H4 (cell line): Measurements from ENCODE around the gene ACTA2. TPM values are rescaled to one million over a fixed set of nuclear protein-coding genes. Genes with fewer than 3 reads are reported as not detected.

ENCODE experiments used
- DNase-seq: peaks from one replicate; pipeline ENCODE4 v3.0.0-alpha.2; 2015; ENCODE audit warnings: low spot score
- total RNA-seq: library from RNA; depleted of rRNA; stranded (reverse); fragments of >200 nt; shearing (Covaris generic); gene quantifications from 2 replicates; pipeline ENCODE4 v1.2.3, GENCODE V29; 2014

Gene ACTA2
- total RNA-seq, 1 experiment from 2014 or later = 29.1 TPM

DNA sequence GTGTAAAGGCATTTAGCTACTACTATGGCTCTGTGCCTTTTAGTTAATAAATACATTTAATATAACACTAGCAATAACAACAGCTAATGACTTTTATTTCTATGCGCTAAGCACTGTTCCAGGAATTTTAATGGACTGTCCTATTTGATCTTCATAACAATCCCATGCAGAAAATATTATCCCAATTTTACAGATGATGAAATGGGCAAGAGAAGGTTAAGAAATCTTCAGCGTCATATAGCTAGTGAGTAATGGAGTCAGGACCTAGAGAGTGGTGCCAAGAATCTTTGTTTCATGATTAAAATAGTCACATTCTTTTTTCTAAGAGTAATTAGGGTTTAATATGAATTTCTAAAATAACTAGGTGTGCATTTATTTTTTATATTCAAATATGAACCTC is 32.4 kb downstream of the ACTA2 start:
- no peak for DNase-seq

DNA sequence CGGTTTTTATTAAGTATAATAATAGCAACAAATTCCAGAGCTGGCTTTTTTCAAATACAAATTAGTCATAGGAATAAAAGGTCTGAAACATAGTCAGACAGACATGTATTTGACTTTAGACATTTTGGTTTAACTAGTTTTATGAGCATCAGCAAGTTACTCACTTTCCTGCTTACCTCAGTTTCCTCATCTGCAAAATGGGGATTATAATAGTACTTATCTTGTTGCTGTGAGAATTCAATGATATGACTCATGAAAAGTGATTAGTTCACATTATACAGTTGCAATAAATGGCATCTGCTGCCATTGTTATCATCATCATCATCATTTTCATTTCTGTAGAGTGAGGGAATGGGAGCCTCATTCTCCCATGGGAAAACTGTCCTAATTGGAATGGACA is 33.5 kb downstream of the ACTA2 start:
- DNase-seq = no peak

DNA sequence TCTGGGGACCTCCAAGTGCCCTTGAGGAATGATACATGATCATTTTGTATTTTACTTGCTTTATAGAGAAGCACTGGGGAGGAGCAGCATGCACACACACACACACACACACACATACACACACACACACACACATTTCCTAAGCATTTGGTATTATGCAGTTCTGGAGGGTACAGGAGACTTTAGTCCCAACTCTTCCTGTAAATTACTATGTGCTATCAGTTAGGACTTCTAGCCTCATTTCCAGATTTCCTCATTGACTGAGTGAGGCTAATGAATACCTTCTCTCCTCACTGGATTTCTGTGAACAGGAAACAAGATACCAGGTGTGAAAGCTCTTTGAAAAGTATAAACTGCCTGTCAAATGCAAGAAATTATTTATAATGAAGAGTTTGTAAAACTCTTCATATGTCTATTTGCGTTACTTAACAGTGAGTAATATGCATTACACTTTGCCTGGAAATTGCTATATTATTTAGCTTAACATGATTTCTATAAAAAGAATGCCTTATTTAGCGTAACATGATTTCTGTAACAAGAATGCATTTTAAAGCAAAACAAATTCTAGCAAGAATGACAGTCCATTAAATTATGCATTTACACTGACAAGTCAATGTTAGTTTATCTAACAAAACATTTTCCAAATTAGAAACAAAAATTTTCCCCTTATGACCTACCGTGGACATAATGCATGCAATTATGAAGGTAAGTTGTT is 34.2 kb downstream of the ACTA2 start:
- no peak for DNase-seq

DNA sequence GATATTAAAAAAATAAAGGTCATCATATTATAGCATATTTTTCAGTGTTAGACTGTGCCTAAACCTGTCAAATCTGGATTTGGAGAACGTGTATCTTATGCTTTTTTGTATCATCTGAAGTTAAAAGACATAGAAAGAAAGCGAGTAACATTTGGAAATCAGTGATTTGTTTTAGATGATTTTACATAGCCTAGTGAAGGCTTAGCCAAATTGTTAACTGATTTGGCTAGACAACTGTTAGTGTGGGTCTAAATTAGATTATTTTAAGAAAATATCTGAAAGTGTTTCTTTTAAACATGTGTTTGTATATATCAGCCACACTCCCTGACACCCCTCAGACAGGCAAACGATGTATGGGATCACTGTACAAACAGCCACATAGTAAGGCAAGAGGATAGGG is 35.6 kb downstream of the ACTA2 start:
- no peak for DNase-seq

DNA sequence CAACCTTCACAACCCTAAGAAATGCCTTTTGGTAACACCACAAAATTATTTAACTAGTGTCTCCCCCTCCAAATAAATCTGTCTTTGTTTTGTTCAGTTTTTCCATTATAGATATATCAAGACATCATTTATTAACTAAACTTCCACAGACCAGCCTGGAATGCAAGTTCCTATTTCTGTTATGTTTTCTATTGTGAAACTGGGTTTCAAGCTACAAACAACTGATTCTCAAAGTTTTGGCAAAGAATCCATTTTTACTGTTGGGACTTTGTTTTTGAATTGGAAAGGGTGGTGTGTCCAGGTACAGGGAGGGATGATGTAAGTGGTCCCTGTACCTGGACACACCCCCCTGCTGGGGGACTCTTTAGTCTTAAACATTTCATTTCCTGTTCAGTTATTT is 36.3 kb downstream of the ACTA2 start:
- no peak for DNase-seq

DNA sequence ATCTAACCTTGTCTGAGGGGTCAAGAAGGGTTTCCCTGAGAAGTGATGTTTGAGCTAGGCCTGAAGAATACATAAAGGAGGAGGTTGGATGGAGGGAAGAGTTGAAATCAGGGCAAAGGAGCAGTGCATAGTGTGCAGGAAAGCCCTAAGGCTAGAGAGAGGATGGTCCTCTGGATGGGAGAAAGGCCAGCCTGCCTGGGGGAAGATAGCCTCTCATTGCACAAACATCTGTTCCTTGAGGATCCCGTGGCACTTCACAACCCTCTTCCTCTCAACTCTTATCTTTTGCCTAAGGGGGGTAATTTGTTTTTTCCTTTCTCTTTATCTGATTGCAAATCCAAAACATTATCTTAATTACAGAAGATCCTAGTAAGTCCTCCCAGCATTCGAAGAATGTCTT is 36.8 kb downstream of the ACTA2 start:
- no peak for DNase-seq

DNA sequence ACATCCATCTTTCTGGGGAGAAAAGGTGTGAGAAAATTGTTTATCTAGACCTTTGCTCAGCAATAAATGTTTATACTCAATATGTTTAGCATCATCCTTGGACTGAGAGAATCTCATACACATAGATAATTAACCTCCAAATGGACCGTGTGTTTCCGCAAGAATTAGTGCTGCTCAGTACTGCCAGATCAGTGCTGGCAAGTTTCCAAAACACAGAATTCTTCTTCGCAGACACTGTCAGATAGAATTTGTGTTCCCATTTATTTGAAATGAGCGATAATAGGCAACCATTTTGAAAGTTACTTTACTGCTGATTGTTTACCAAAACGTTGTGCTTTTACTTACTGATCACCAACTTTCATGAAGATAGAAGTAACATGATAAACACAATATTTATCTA is 38.8 kb downstream of the ACTA2 start:
- no peak for DNase-seq

DNA sequence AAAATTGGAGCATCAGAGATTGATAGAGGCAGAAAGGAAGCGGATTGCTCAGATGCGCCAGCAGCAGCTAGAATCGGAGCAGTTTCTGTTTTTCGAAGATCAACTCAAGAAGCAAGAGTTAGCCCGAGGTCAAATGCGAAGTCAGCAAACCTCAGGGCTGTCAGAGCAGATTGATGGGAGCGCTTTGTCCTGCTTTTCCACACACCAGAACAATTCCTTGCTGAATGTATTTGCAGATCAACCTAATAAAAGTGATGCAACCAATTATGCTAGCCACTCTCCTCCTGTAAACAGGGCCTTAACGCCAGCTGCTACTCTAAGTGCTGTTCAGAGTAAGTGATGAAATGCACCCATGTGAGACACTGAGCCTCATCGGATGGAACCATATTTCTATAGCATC is 39.4 kb downstream of the ACTA2 start:
- DNase-seq = no peak

DNA sequence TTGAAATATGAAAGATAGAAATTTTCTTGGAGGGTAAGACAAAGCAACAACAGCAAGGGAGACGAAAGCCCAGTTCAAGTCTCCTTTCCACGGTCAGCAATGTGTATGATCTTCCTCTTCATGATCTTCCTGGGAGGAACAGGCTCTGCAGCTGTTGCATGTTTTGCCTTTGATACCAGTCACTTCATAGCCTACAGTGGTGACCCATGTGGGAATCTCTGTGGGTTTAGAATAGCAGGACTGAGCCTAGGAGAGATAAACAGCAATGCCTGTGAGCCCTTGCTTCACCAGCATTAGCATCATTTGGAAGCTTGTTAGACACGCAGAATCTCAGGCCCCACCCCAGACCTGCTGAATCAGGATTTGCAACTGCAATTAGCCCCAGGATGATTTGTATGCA is 40.7 kb downstream of the ACTA2 start:
- no peak for DNase-seq

DNA sequence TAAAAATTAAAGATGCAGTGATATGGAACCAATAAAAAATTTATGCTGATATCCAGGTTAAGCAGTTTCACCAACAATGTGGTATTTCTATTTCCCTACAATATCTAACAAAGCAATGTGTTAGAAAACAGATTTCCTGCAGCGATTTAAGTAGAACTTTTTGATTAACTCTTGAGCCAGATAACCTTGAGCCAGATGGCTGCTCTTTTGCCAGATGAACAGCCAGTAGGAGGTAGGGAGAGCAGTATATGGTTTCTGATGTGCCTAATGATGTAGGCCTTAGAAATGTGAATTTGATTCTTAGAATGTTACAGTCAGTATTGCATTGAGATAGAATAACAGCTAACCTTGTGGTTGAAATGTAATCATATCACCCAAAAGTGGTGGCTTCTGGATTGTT is 41.5 kb downstream of the ACTA2 start:
- DNase-seq = no peak

DNA sequence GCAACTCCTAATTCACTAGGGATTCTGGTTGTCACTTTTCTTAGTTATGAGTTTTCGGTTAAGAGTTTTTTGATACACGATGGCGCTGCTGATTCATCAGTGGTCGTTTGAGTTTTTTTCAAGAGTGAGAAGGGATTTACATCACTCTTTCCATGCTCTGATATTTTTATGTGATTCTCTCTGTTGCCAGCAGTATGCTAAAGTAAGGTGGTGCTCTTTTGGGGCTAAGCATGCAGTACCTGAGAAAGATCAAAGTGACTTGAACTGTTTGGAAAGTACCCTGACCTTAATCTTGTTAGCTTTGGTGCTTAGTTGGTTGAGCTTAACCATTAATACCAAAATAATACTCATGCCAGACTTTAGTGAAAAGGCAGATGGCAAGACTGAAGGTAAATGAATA is 44.4 kb downstream of the ACTA2 start:
- DNase-seq = no peak

DNA sequence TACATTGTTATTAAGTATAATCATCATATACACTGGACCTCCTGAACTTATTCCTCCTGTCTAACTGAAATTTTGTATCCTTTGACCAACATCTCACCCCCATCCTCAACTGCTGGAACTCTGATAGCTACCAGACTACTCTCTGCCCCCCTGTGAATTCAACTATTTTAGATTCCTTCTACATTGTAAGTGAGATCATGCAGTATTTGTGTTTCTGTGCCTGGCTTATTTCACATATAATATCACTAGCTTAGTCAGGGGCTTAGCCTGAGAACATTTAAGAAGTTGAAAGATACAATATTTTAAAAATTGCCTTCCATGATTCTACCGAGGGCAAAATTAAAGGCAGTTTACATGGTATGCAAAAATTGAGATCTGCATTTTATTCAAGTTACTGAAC is 45.7 kb downstream of the ACTA2 start:
- no peak for DNase-seq

DNA sequence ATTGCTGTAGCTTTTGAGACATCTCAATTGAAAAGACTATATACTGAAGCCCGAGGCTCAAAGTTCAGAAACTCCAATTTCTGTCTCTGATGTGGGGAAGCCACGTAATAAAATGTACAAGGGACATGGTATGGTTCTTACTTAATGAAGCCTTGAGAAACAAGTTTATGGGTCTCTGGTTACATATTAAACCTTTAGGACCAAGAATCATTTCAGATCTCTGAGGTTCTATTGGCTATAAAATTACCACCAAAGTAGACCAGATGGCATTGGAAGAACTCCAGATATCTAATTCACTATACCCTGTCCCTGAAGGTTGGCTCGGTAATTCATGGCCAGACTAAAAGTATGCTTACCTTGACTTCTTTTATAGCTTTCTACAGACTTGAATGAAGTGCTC is 48.9 kb downstream of the ACTA2 start:
- DNase-seq = no peak

DNA sequence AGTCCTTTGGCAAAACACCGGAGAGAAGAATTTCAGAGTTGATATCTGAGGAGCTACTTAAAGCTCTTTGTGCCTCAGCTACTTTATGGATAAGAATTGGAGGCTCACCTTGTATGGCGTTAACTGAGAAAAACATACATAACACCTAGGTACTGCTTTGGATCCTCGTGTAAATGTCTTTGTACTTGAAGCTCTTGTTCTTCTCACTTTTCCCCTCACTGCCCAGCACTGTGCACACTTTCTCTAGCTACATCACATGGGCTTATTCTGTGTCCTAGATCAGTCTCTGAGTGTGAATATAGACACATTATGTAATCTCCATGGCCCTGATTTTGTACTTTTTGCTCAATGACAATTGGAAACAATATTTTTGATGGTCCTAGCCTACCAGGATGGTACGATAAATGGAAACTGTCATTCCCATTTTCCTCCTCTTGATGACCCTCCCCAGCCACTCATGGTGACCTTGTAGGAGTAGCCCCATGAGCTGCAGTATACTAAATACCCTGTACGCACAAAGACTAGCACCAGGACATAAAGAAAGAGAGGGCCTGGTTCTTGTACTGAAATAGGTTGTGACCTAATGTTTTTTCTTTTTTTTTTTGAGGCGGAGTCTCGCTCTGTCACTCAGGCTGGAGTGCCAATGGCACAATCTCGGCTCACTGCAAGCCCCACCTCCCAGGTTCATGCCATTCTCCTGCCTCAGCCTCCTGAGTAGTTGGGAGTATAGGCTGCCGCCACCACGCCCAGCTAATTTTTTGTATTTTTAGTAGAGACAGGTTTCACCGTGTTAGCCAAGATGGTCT is 50.4 kb downstream of the ACTA2 start:
- DNase-seq = no peak

DNA sequence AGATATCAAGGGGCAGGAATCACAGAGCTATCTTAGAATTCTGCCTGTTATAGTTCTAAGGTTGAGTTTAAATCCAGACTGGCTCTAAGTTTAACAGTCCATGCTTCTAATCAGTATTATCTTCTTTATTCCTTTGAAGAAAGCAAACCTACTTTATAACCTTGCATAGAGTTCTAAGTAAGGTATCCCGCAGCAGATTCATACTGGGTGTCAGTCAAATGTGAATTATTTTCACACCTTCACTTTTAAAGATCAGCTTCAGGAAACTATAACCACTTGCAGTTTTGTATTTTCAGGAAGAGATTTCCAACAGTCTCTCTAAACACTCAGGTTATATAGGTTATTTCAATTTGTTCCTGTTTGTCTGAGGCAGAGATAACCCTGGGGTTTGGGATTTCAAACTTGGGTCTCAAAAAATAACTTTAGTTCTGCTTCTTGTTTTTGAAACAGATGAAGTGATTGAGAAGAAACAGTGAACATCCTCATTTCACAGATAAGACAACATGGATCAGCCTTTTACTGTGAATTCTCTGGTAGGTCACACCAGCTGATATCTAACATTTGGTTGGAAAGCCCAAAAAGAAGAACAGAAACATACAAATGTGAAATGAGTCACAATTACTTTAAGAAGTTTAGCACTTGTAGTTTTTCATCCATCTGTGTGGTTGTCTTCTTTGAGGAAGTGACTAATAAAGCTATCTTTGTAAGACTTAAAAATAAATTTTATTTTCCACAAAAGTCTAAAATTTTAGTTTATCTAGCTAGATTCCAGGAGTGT is 51.2 kb downstream of the ACTA2 start:
- DNase-seq = no peak

DNA sequence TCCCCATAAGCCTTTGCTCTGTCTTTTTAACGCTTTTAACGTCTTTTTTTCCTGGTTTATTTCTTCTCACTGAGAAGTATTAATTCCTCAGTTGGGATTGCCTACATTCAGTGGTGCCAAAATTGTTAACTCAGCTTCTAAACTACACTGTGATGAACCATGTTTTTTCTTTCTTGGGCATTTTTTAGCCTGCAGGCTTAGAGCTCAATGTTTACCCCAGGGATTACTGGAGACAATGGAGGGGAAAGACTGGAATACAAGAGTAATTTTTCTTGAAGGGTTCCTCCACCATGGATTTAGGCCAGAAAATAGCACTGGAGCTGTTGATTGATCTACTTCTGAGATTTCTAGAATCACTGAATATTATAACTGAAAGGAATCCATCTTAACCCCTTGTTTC is 52.7 kb downstream of the ACTA2 start:
- no peak for DNase-seq

DNA sequence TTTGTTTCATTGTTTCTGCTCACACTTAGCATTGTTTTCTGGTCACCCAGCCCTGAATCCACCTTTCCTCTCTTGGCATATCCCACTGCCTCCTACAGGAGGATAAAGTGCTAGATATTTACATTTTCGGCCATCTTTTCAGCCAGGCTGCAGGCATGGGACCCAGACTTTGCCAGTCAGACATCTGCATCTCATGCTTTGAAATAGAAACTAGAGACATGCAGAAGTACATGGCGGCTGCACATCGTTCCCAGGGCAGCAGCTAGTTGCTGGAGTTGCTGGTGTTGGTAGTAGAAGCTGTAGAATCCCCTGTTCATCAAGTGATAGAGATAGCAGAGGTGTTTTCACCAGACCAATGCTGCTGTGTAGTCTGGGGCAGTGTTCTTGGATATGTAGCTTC is 53.8 kb downstream of the ACTA2 start:
- DNase-seq = no peak

DNA sequence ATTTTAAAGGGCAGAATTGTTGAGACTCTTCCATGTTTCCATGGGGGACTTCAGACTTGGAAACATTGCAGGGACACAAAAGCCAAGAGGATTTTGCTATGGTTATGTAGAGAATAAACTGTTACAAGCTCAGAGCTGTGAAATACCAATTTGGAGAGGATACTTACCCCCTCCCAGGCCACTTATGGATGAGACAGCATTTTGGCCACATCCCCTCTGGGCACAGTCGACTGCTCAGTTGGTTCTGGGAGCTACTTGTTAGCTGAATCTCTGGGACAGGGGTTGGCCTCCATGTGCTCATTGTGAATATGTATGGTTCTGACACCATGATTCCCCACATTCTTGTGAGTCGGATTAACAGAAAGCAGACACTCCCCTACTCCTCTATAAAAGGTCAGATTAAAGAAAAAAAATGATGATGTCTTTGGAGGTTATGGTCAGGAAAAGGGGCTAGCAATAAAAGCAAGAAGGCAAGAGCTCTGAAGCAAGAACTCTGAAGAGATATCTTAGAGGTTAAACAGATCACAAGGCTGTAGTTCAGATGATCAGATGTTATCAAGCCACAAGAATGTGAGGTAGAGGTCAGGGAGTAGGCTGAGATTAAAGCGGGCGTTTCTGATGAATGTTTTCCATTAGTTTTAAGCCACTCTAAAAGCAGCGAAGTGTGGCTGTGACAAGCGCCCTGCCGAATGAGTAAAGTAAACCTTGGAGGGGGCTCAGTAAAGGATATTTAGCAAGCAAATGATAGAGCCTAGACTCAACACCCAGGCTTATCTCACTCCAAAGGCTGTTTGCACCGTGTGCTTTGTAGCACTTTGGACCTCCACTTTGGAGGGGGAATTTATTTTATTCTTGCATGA is 55.3 kb downstream of the ACTA2 start:
- peak; percentile 16 for DNase-seq

DNA sequence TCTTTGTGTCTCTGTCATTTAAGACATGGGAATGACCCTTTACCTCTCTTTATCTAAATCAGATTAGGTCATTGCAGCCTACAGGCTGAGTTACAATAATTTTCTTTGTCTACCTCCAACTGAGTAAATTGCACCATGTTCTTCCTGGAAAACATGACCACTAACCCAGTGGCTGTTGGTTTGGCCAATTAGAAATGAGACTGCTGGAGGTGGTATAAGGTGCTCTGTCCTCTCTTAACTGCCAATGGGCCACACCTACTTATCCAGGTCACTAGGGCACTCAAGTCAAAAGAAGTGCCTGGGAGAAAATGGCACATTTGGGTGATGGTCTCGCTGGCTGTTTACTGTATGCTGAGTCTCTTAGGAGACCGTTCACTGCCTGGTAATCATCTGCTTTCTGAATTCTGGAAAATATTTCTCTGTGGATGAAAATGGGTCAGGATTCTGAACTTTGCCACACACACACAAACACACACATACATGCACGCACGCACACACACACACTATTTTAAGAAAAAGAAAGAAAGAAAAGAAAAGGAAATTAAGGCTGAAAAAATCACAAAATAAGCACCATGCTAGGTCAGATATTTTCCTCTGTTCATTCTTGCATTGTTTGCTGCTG is 56.1 kb downstream of the ACTA2 start:
- DNase-seq = peak; percentile 16

DNA sequence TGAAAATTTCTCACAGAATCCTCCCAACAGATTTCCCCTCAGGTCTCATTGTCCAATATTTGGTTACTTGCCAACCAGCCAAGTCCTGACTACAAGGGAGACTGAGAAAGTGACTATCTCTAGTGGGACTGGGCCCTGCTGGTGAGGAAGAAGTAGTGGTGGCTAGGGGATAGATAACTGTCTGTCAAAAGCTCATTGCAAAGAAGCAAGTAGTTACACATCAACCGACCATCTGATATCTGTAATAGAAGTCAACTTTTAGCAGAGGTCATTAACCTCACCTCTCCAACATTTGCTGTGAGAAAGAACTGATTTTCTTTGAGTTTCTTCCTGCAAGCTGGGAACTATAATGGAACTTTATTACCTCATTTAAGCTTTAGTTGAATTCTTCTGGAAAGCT is 57.3 kb downstream of the ACTA2 start:
- no peak for DNase-seq

DNA sequence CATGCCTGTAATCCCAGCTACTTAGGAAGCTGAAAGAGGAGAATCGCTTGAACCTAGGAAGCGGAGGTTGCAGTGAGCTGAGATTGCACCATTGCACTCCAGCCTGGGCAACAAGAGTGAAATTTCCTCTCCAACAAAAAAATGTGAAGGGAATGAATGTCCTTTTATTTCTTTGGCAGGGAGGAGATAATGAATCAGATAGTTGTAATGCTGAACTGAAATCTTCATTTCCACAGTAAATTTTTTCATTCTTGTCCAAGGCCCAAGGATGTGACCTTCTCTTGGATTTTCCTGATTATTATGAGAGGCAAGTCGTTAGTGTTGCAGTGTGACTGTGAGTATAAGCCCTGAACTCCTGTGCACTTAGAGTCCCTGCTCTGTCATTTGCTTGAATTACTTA is 59.0 kb downstream of the ACTA2 start:
- DNase-seq = no peak
